ENCODE results near the gene CCDC192. TPM values are rescaled to one million over a fixed set of nuclear protein-coding genes. Genes with fewer than 3 reads are reported as not detected.

Gene CCDC192
- total RNA-seq, 1 donor from 2014 or later = not detected

- Mint-ChIP-seq H3K27ac (no peak overlapping the region), H3K4me3 (ENCODE audit: low read depth) (no peak overlapping the region), H3K27me3 (ENCODE audit: low read depth) (peaks cover 5% of the 10 kb centered on the region), H3K4me1 (ENCODE audit: low read depth) (no peaks in the 10 kb centered on the region), H3K36me3 (ENCODE audit: low read depth) (no peaks in the 10 kb centered on the region), H3K9me3 (no peaks in the 10 kb centered on the region)
- no peak for DNase-seq (ENCODE audit: low spot score)
- intact Hi-C loops (cut with micrococcal nuclease) = loop anchor here (10.0 kb wide), 2 partner anchors 121 to 331 kb away; partner anchors contain the start of gene SLC12A2
Observed at GRCh38 chr5:127754259-127754658, 51.1 kb downstream of the CCDC192 start.

DNA sequence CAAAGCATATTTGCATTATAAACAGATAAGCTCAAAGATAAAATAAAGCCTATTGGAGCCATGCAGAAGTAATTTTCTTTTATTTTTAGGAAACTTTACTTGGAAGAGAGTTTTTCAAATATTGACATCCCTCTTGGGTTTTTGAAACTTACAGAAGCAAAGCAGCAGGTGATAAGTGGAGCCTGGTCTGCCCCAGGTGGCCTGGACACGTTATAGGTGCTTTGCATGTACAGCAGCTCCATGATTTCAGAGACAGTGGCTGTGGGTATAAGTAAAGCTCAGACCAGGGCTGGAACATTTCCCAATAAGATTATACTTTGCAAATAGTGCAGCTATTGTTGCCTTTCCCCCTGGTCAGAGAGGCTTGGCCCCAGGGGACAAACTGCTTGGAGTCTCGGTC, 51.5 kb downstream of the CCDC192 start:
- intact Hi-C loops (cut with micrococcal nuclease) = loop anchor here (10.0 kb wide), 2 partner anchors 120 to 330 kb away; partner anchors contain the start of gene SLC12A2
- no peak overlapping the region for H3K4me3 Mint-ChIP-seq (ENCODE audit: low read depth)
- H3K27me3 Mint-ChIP-seq (ENCODE audit: low read depth) = peaks cover 7% of the 10 kb centered on the region
- no peak for DNase-seq (ENCODE audit: low spot score)
- H3K36me3 Mint-ChIP-seq (ENCODE audit: low read depth) = no peaks in the 10 kb centered on the region
- no peaks in the 10 kb centered on the region for H3K4me1 Mint-ChIP-seq (ENCODE audit: low read depth)
- no peaks in the 10 kb centered on the region for H3K9me3 Mint-ChIP-seq
- no peak overlapping the region for H3K27ac Mint-ChIP-seq

- no peak overlapping the region for H3K4me3 Mint-ChIP-seq (ENCODE audit: low read depth)
- H3K9me3 Mint-ChIP-seq = no peaks in the 10 kb centered on the region
- H3K27me3 Mint-ChIP-seq (ENCODE audit: low read depth) = peaks cover 12% of the 10 kb centered on the region
- DNase-seq (ENCODE audit: low spot score) = no peak
- intact Hi-C loops (cut with micrococcal nuclease) = loop anchor here (1.0 to 10.0 kb wide), 3 partner anchors 117 to 444 kb away; partner anchors contain the start of gene SLC12A2
- H3K27ac Mint-ChIP-seq = no peak overlapping the region
- H3K36me3 Mint-ChIP-seq (ENCODE audit: low read depth) = no peaks in the 10 kb centered on the region
- H3K4me1 Mint-ChIP-seq (ENCODE audit: low read depth) = no peaks in the 10 kb centered on the region
Observed at GRCh38 chr5:127757576-127757975, 54.4 kb downstream of the CCDC192 start.

- Mint-ChIP-seq H3K36me3 (ENCODE audit: low read depth) (no peaks in the 10 kb centered on the region), H3K27ac (no peak overlapping the region), H3K9me3 (no peaks in the 10 kb centered on the region), H3K4me3 (ENCODE audit: low read depth) (no peak overlapping the region), H3K4me1 (ENCODE audit: low read depth) (no peaks in the 10 kb centered on the region), H3K27me3 (ENCODE audit: low read depth) (peaks cover 12% of the 10 kb centered on the region)
- intact Hi-C loops (cut with micrococcal nuclease) = loop anchor here (10.0 kb wide), 2 partner anchors 116 to 326 kb away; partner anchors contain the start of gene SLC12A2
- DNase-seq (ENCODE audit: low spot score) = no peak
Observed at GRCh38 chr5:127758766-127759283, 55.6 kb downstream of the CCDC192 start.

DNA sequence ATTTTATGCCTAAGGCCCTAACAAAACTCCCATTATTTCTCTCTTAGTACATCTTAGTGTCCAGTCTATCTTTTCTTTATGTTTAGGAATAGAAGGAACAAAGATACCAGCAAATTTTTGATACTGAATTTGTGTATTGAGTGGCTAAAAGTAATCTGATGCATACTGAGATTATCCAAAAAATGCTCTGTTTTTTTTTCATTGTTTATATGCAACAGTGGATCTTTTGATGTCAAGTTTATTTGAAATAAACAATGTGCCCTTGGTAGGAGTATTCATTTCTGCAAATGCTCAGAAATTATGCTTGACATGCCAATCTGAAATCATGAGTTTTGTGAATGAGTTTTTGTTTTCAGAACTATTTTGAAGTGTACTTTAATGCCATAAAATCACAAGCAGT, 58.7 kb downstream of the CCDC192 start:
- no peak for DNase-seq (ENCODE audit: low spot score)
- Mint-ChIP-seq H3K36me3 (ENCODE audit: low read depth) (no peaks in the 10 kb centered on the region), H3K9me3 (no peaks in the 10 kb centered on the region), H3K27me3 (ENCODE audit: low read depth) (peaks cover 15% of the 10 kb centered on the region), H3K4me1 (ENCODE audit: low read depth) (no peaks in the 10 kb centered on the region), H3K4me3 (ENCODE audit: low read depth) (no peak overlapping the region), H3K27ac (no peak overlapping the region)
- intact Hi-C loops (cut with micrococcal nuclease) = no loop called here

DNA sequence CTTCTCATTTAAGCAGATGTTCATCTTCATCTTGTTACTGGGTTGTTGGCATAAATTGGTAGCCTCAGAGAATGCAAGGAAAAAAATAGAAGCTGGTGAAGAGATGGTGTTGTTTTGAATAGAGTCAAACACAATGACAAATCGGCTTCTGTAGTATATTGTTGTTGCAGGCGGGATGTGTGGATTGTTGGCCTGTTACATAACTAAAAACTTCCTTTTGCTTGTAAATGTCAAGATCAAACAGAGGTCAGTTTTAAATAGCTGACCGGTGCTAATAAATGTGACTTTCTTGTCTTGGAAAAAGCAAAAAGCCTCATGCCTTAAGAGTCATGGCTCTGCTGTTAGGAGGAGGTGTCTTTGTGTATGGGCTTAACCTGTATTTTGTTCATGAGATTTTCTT, 59.2 kb downstream of the CCDC192 start:
- intact Hi-C loops (cut with micrococcal nuclease) = no loop called here
- H3K27ac Mint-ChIP-seq = no peak overlapping the region
- DNase-seq (ENCODE audit: low spot score) = no peak
- H3K36me3 Mint-ChIP-seq (ENCODE audit: low read depth) = no peaks in the 10 kb centered on the region
- H3K9me3 Mint-ChIP-seq = no peaks in the 10 kb centered on the region
- H3K27me3 Mint-ChIP-seq (ENCODE audit: low read depth) = peaks cover 15% of the 10 kb centered on the region
- no peak overlapping the region for H3K4me3 Mint-ChIP-seq (ENCODE audit: low read depth)
- H3K4me1 Mint-ChIP-seq (ENCODE audit: low read depth) = no peaks in the 10 kb centered on the region

DNA sequence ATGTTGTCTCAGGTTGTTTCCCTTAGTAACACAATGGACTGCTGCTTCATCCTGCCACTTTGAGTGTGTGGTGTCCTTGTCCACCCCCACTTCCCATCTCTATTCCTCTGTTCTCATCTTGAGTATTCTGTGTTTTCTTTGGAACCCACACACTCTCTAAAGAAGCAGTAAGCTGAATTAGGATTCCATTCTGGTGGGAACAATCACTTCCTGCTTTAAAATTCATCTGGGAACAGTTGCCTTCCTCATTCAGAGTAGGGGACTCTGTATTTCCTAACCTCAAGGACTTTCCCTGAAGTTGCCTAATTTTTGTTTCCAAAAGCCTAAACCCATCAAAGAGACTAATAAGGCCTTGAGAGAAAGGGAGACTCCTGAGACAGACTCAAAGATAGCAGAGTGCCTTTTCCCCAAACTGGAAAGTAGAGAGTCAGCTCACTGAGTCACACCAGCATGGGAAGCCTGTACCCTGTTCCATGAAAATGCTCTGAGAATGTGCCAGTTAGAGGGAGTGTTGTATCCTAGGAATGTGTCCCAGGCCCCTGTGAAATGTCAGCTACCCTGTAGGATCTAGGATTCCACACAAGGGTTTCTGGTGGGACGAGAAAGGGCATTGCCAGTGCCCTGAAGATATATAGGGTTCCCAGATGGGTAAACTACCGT, 63.6 kb downstream of the CCDC192 start:
- H3K4me3 Mint-ChIP-seq (ENCODE audit: low read depth) = no peak overlapping the region
- peaks cover 26% of the 10 kb centered on the region for H3K27me3 Mint-ChIP-seq (ENCODE audit: low read depth)
- H3K36me3 Mint-ChIP-seq (ENCODE audit: low read depth) = no peaks in the 10 kb centered on the region
- intact Hi-C loops (cut with micrococcal nuclease) = no loop called here
- H3K4me1 Mint-ChIP-seq (ENCODE audit: low read depth) = no peaks in the 10 kb centered on the region
- H3K27ac Mint-ChIP-seq = no peak overlapping the region
- no peak for DNase-seq (ENCODE audit: low spot score)
- no peaks in the 10 kb centered on the region for H3K9me3 Mint-ChIP-seq

DNA sequence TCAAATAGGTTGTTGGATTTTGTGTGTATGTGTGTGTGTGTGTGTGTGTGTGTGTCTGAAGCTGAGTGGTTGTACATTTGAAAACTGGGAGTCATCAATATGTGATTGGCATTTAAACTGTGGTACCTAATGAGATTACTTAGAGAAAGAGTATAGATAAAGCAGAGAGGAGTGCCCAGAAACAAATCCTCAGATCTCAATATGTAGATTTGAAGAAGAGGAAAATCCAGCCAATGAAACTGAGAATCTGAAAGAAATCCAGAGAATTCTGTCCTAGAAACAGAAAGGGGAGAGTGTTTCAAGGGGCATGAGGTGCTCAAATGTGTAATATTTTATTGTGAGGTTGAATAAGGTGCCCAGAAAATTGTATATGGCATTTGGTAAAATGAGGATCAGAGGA, 66.2 kb downstream of the CCDC192 start:
- intact Hi-C loops (cut with micrococcal nuclease) = no loop called here
- Mint-ChIP-seq H3K4me1 (ENCODE audit: low read depth) (no peaks in the 10 kb centered on the region), H3K9me3 (no peaks in the 10 kb centered on the region), H3K27ac (no peak overlapping the region), H3K27me3 (ENCODE audit: low read depth) (peaks cover 32% of the 10 kb centered on the region), H3K36me3 (ENCODE audit: low read depth) (no peaks in the 10 kb centered on the region), H3K4me3 (ENCODE audit: low read depth) (no peak overlapping the region)
- DNase-seq (ENCODE audit: low spot score) = no peak

DNA sequence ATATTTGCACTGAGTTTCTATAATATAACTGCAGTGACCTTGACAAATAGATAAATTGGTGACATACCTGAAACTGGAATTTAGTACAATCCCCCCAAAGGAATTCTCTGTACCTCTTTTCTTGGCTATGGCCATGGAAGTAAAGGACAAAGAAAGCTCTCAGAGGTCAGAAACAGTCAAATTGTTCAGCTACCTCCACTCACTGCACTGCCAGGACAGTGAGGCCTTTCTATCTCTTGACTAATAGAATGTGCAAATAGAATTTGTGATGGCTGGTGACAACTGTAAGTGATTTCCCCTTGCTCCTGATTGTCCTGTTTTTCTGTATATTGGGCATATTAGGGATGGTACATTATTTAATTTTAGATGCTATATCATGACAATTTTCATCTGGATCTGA, 67.1 kb downstream of the CCDC192 start:
- no peaks in the 10 kb centered on the region for H3K36me3 Mint-ChIP-seq (ENCODE audit: low read depth)
- peaks cover 32% of the 10 kb centered on the region for H3K27me3 Mint-ChIP-seq (ENCODE audit: low read depth)
- no peak overlapping the region for H3K27ac Mint-ChIP-seq
- no peak for DNase-seq (ENCODE audit: low spot score)
- H3K9me3 Mint-ChIP-seq = no peaks in the 10 kb centered on the region
- intact Hi-C loops (cut with micrococcal nuclease) = no loop called here
- no peak overlapping the region for H3K4me3 Mint-ChIP-seq (ENCODE audit: low read depth)
- H3K4me1 Mint-ChIP-seq (ENCODE audit: low read depth) = no peaks in the 10 kb centered on the region

GRCh38 chr5:127772531-127772930, 69.3 kb downstream of the CCDC192 start:
- Mint-ChIP-seq H3K27ac (no peak overlapping the region), H3K9me3 (peaks cover 4% of the 10 kb centered on the region), H3K27me3 (ENCODE audit: low read depth) (peaks cover 32% of the 10 kb centered on the region), H3K36me3 (ENCODE audit: low read depth) (no peaks in the 10 kb centered on the region), H3K4me3 (ENCODE audit: low read depth) (no peak overlapping the region), H3K4me1 (ENCODE audit: low read depth) (no peaks in the 10 kb centered on the region)
- DNase-seq (ENCODE audit: low spot score) = no peak
- intact Hi-C loops (cut with micrococcal nuclease) = no loop called here

DNA sequence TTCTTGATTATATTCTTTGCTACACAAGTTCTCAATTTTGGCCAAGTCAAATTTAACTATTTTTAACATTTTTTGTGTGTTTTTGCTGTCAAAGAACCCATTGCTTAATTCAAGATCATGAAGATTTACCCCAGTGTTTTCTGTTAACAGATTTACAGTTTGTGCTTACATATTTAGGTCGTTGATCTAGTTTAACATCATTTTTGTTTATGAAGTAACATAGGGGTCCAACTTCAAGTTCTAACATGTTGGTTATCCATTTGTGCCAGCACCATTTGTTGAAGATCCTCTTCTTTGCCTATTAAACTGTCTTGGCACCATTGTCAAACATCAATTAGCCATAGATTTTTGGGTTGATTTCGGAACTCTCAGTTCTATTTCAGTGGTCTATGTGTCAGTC, 71.0 kb downstream of the CCDC192 start:
- Mint-ChIP-seq H3K4me1 (ENCODE audit: low read depth) (peaks cover 9% of the 10 kb centered on the region), H3K9me3 (peaks cover 14% of the 10 kb centered on the region), H3K27me3 (ENCODE audit: low read depth) (peaks cover 30% of the 10 kb centered on the region), H3K36me3 (ENCODE audit: low read depth) (no peaks in the 10 kb centered on the region), H3K27ac (no peak overlapping the region), H3K4me3 (ENCODE audit: low read depth) (no peak overlapping the region)
- no peak for DNase-seq (ENCODE audit: low spot score)
- intact Hi-C loops (cut with micrococcal nuclease) = no loop called here

DNA sequence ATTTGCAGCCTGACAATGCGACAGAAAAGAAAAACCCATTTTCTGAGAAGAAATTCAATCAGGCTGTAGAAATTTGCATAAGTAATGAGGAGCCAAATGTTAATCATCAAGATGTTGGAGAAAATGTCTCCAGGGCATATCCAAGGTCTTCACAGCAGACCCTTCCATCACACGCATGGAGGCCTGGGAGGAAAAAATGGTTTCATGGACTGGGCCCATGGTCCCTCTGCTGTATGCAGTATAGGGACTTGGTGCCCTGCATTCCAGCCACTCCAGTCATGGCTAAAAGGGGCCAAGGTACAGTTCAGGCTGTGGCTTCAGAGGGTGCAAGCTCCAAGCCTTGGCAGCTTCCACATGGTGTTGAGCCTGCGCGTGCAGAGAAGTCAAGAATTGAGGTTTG, 73.3 kb downstream of the CCDC192 start:
- intact Hi-C loops (cut with micrococcal nuclease) = no loop called here
- Mint-ChIP-seq H3K4me1 (ENCODE audit: low read depth) (peaks cover 9% of the 10 kb centered on the region), H3K27me3 (ENCODE audit: low read depth) (peaks cover 13% of the 10 kb centered on the region), H3K27ac (no peak overlapping the region), H3K4me3 (ENCODE audit: low read depth) (no peak overlapping the region), H3K36me3 (ENCODE audit: low read depth) (no peaks in the 10 kb centered on the region), H3K9me3 (peaks cover 19% of the 10 kb centered on the region)
- DNase-seq (ENCODE audit: low spot score) = no peak

- no peak overlapping the region for H3K27ac Mint-ChIP-seq
- H3K4me3 Mint-ChIP-seq (ENCODE audit: low read depth) = no peak overlapping the region
- H3K4me1 Mint-ChIP-seq (ENCODE audit: low read depth) = peaks cover 9% of the 10 kb centered on the region
- intact Hi-C loops (cut with micrococcal nuclease) = no loop called here
- no peak for DNase-seq (ENCODE audit: low spot score)
- H3K36me3 Mint-ChIP-seq (ENCODE audit: low read depth) = no peaks in the 10 kb centered on the region
- peaks cover 14% of the 10 kb centered on the region for H3K27me3 Mint-ChIP-seq (ENCODE audit: low read depth)
- H3K9me3 Mint-ChIP-seq = peaks cover 29% of the 10 kb centered on the region
Observed at GRCh38 chr5:127777957-127778356, 74.8 kb downstream of the CCDC192 start.
